ENCODE measurements around the gene NUBP1. TPM values are rescaled to one million over a fixed set of nuclear protein-coding genes. Genes with fewer than 3 reads are reported as not detected.
"Not testable (repeated sequence)": the region's sequence is repeated elsewhere in the genome, so short reads cannot be mapped to it uniquely, and the experiment has no call there.

NUBP1 gene
- total RNA-seq, 2 donors from 2014 or later: 31.8 to 41.3 TPM

DNA sequence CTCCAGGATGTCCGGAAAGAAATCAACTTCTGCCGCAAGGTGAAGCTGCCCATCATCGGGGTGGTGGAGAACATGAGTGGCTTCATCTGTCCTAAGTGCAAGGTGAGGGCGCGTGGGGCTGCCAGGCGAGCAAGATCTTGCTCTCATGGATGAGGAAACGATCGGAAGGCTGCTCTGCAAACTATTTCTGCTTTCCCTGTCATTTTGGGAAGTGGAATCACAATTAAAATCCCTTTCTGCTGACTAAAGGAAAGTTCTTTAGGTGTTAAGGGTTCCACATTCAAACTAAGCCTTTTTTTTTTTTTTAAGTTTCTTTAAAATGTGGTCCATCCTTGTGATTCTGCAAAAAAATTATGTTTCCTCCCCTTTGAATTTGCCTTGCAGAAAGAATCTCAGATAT is 17.7 kb downstream of the NUBP1 start:
- peaks cover 17 to 29% of the 10 kb centered on the region in 2 donors for H3K4me1 Mint-ChIP-seq (ENCODE audit: low read depth in 2 of 2)
- H3K27me3 Mint-ChIP-seq: no peaks in the 10 kb centered on the region
- peaks cover 22% of the 10 kb centered on the region for H3K36me3 Mint-ChIP-seq
- ATAC-seq: no peak
- DNase-seq (ENCODE audit: low spot score): no peak
- no peak overlapping the region for H3K4me3 Mint-ChIP-seq
- H3K27ac Mint-ChIP-seq: no peak overlapping the region
- H3K9me3 Mint-ChIP-seq: no peaks in the 10 kb centered on the region

DNA sequence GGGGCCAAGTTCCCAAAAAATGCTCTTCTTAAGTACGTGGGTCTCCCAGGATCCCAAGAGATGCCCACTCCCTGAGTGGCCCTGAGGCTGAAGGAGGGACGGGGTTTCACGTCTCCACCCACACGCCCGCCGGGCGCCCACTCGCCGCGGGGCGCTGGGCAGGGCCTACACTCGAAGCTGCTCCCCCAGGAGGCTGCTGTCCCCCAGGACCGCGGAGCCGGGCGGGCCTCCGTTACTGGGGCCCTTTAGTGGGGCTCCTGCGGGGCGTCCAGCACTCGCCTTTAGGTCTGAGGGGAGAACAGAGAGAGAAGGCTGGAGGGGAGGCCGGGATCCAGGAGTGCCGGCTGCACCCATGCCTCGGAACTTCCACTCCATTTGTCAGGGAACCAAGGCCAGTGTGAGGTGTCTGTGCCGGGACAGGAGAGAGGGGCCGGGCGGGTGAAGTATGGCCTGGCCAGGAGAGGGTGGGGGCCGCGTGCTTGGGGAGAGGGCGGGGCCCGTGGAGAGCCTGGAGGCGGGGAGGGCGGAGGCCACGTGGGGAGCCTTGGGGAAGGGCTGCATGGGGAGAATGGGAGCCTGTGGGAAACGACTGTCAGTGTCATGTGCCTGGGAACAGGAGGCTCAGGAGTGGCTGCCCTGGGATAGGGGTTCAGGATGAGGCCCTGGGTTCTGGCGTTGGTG is 18.8 kb downstream of the NUBP1 start:
- DNase-seq (ENCODE audit: low spot score) (no peak), ATAC-seq (no peak)
- Mint-ChIP-seq H3K9me3 (no peaks in the 10 kb centered on the region), H3K27me3 (no peaks in the 10 kb centered on the region), H3K36me3 (peaks cover 18% of the 10 kb centered on the region), H3K27ac (no peak overlapping the region), H3K4me3 (no peak overlapping the region), H3K4me1 (ENCODE audit: low read depth in 2 of 2) (peaks cover 25 to 39% of the 10 kb centered on the region in 2 donors)

DNA sequence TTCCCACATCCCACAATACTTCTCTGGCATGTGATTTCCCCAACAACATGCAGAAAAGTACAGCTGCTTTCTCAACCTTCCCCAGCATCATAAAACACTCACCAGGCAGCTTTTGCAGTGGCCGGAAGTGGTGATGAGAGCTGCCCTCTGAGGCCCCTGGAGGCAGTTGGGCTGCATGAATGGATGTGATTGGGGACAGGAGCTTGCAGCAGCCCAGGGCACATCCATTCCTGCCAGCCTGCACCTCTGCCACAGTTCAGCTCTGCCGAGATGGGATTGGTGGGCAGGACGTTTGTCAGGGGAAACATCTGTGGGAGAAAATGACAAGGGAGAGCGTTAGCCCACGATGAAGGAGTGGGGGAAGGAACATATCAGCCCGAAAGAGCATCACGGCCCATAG is 19.8 kb downstream of the NUBP1 start:
- DNase-seq (ENCODE audit: low spot score) (no peak), ATAC-seq (no peak)
- Mint-ChIP-seq H3K36me3 (peaks cover 15% of the 10 kb centered on the region), H3K4me3 (no peak overlapping the region), H3K4me1 (ENCODE audit: low read depth in 2 of 2) (peaks cover 31 to 44% of the 10 kb centered on the region in 2 donors), H3K27me3 (no peaks in the 10 kb centered on the region), H3K27ac (no peak overlapping the region), H3K9me3 (no peaks in the 10 kb centered on the region)

DNA sequence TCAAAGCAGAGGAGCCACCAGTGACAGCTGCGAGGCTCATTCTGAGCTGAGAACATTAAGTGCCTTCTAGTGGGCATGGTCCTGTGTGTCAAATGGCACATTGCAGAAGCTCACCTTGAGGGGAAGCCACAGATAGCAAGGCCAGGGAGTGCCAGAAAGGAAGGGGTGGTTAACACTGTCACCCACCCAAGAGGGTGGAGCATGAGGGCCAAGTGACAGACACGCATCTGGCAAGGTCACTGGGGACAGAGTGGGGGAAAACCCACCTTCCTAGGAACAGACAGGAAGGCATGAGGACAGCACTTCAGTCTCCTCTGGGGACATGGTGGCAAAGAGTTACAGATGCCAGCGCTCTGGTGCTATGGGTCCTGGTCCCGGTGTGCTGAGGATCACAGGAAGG is 22.1 kb downstream of the NUBP1 start:
- Mint-ChIP-seq H3K4me3 (peak overlapping the region; percentile 63), H3K4me1 (ENCODE audit: low read depth in 2 of 2) (peaks cover 31 to 49% of the 10 kb centered on the region in 2 donors), H3K9me3 (no peaks in the 10 kb centered on the region), H3K36me3 (peaks cover 6% of the 10 kb centered on the region), H3K27ac (peak overlapping the region; percentile 81 to 88), H3K27me3 (no peaks in the 10 kb centered on the region)
- peak; percentile 82 for DNase-seq (ENCODE audit: low spot score)
- peak; percentile 92 to 93 for ATAC-seq

DNA sequence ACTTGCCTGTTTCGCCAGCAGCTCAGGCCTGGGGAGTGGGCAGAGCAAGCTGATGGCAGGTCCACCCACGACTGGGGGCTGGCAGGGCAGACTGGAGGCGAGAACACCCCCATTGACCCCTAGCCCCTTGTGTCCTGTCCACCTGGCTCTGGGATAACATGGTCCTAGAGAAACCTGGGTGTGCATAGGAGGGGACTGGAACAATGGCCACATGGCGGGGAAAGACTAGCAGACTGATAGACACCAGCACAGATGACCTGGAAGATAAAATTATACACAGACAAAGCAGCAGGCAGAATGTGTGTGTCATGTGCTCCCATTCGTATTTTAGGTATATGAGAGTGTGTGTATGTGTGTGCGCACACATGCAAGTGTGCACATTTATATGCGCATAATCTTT is 23.5 kb downstream of the NUBP1 start:
- Mint-ChIP-seq H3K4me3 (no peak overlapping the region), H3K4me1 (ENCODE audit: low read depth in 2 of 2) (peaks cover 39 to 56% of the 10 kb centered on the region in 2 donors), H3K36me3 (no peaks in the 10 kb centered on the region), H3K9me3 (no peaks in the 10 kb centered on the region), H3K27me3 (no peaks in the 10 kb centered on the region), H3K27ac (peak overlapping the region in 1 of 2 donors; percentile 81)
- DNase-seq (ENCODE audit: low spot score): no peak
- ATAC-seq: no peak

DNA sequence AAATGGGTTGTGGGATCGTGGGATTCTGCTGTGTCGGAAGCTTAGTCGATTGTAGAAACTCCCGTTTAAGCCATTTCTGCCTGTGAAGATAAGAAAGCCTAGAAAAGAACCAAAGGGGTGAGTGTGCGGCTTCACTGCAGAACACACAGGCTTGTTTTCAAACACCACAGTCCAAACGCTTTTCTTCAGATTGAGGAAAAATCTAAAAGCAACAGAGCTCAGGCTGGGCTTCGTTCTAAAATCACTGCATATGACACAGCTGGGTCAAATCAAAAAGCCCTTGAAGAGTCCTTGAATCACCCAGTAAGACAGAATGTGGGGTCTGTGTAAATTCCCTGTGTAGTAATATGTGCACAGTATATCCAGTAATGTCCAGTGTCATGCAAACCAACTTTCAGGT is 25.7 kb downstream of the NUBP1 start:
- Mint-ChIP-seq H3K4me1 (ENCODE audit: low read depth in 2 of 2) (peaks cover 39 to 42% of the 10 kb centered on the region in 2 donors), H3K27ac (no peak overlapping the region)

DNA sequence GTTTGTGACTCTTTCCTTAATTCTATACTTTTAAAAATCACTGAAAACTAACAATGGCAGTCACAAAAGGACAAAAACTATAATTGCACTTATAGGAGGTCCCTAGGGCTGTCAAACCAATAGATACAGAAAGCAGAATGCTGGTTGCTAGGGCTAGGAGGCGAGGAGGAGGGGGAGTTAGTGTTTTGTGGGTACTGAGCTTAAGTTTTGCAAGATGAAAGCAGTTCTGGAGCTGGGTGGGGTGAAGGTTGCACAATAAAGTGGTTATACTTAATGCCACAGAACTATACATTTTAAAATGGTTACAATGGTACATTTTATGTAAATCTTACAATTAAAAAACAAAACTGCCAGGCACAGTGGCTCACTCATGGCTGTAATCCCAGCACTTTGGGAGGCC is 27.3 kb downstream of the NUBP1 start:
- DNase-seq (ENCODE audit: low spot score): no peak
- Mint-ChIP-seq H3K36me3 (no peaks in the 10 kb centered on the region), H3K9me3 (no peaks in the 10 kb centered on the region), H3K27ac (no peak overlapping the region), H3K27me3 (no peaks in the 10 kb centered on the region), H3K4me3 (no peak overlapping the region), H3K4me1 (ENCODE audit: low read depth in 2 of 2) (peaks cover 26 to 33% of the 10 kb centered on the region in 2 donors)
- peak; percentile 61 to 72 for ATAC-seq

More for the DNA sequence above, 25.7 kb downstream of the NUBP1 start:
- DNase-seq (ENCODE audit: low spot score): no peak
- H3K27me3 Mint-ChIP-seq: no peaks in the 10 kb centered on the region
- no peak overlapping the region for H3K4me3 Mint-ChIP-seq
- H3K9me3 Mint-ChIP-seq: no peaks in the 10 kb centered on the region
- ATAC-seq: no peak
- no peaks in the 10 kb centered on the region for H3K36me3 Mint-ChIP-seq

DNA sequence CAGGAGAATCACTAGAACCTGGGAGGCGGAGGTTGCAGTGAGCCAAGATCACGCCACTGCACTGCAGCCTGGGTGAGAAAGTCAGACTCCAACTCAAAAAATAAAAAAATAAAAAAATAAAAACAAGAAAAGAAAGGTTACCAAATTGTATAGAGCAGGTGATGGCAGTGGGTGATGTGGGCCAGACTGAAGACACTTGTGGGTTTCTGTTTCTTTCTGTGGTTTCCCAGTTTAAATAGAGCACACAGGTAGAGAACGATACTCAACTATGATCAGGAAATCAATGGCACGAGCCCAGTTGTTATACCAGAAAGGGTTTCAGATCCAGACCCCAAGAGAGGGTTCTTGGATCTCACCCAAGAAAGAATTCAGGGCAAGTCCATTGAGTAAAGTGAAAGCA is 32.6 kb downstream of the NUBP1 start:
- no peak for ATAC-seq
- peaks cover 0 to 3% of the 10 kb centered on the region in 2 donors for H3K27me3 Mint-ChIP-seq
- H3K4me1 Mint-ChIP-seq (ENCODE audit: low read depth in 2 of 2): peaks cover 8 to 12% of the 10 kb centered on the region in 2 donors
- DNase-seq (ENCODE audit: low spot score): no peak
- no peaks in the 10 kb centered on the region for H3K36me3 Mint-ChIP-seq
- no peaks in the 10 kb centered on the region for H3K9me3 Mint-ChIP-seq
- no peak overlapping the region for H3K27ac Mint-ChIP-seq
- H3K4me3 Mint-ChIP-seq: no peak overlapping the region

DNA sequence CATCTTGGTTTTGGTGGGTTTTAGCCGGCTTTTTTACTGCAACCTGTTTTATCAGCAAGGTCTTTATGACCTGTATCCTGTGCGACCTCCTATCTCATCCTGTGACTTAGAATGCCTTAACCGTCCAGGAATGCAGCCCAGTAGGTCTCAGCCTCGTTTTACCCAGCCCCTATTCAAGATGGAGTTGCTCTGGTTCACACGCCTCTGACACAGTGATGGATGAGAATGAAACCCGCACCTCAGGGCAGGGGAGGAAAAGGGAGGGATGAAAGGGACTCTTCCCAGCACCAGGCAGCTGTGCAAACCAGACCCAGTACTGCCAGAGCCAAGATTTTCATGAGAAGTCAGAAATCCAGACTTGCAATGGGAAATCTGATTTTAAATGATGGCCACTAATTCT is 33.3 kb downstream of the NUBP1 start:
- H3K36me3 Mint-ChIP-seq; H3K4me1 Mint-ChIP-seq (ENCODE audit: low read depth in 2 of 2); ATAC-seq; H3K27me3 Mint-ChIP-seq; H3K4me3 Mint-ChIP-seq; H3K27ac Mint-ChIP-seq; H3K9me3 Mint-ChIP-seq; DNase-seq (ENCODE audit: low spot score): not testable (repeated sequence)

DNA sequence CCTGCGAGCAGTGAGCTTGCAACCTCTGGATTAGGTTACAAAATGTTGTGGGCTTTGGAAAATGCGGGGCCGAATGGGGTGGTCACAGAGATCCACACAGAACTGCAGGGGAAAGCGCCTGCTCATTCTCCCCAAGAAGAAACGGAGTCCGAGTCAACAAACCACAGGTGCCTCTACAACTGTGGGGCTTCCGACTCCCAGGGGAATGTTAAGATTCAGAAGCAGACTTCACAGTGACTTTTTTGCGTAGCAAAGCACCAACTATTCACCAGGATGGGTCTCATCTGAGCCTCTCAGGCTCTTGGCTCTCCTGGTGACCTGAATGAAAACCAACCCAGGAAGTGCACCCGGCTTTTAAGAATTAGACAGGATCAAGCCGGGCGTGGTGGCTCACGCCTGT is 33.7 kb downstream of the NUBP1 start:
- Mint-ChIP-seq H3K9me3 (no peaks in the 10 kb centered on the region), H3K36me3 (no peaks in the 10 kb centered on the region), H3K4me1 (ENCODE audit: low read depth in 2 of 2) (peaks cover 6 to 9% of the 10 kb centered on the region in 2 donors), H3K4me3 (no peak overlapping the region), H3K27ac (no peak overlapping the region), H3K27me3 (peaks cover 0 to 6% of the 10 kb centered on the region in 2 donors)
- ATAC-seq: no peak
- no peak for DNase-seq (ENCODE audit: low spot score)

DNA sequence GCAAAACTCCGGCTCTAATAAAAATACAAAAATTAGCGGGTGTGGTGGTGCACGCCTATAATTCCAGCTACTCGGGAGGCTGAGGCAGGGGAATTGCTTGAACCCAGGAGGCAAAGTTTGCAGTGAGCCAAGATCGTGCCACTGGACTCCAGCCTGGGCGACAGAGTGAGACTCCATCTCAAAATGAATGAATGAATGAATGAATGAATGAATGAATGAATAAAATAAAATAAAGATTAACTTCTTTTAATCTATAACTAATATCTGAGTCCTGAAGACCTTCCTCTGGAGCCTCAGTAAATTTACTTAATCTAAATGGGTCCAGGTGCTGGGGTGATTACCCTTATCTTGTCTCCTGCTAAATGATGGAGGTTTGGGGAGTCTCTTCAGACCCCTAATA is 36.3 kb downstream of the NUBP1 start:
- H3K4me1 Mint-ChIP-seq (ENCODE audit: low read depth in 2 of 2); H3K27me3 Mint-ChIP-seq; H3K27ac Mint-ChIP-seq; ATAC-seq; H3K4me3 Mint-ChIP-seq; DNase-seq (ENCODE audit: low spot score); H3K36me3 Mint-ChIP-seq; H3K9me3 Mint-ChIP-seq: not testable (repeated sequence)

DNA sequence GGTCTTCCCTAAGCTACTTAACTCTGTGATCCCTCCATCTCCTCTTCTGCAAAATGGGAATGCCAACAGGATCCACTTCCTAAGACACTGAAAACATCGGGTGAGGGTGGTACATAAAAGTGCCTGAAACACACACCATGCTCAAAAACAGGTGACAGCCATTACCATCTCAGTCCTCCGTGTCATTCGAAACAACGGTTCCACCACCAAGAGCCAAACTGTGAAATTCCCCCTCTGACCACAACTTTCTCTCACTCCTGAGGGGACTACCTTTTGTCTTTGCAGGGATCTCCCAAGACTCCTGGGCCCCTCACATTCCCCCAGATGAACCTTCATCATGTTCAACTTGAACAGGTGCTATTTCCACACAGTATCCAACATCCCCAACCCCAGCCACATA is 37.0 kb downstream of the NUBP1 start:
- no peak for ATAC-seq
- H3K27me3 Mint-ChIP-seq: peaks cover 0 to 6% of the 10 kb centered on the region in 2 donors
- no peaks in the 10 kb centered on the region for H3K9me3 Mint-ChIP-seq
- no peak for DNase-seq (ENCODE audit: low spot score)
- no peak overlapping the region for H3K4me3 Mint-ChIP-seq
- no peak overlapping the region for H3K27ac Mint-ChIP-seq
- H3K4me1 Mint-ChIP-seq (ENCODE audit: low read depth in 2 of 2): peaks cover 3 to 9% of the 10 kb centered on the region in 2 donors
- no peaks in the 10 kb centered on the region for H3K36me3 Mint-ChIP-seq

DNA sequence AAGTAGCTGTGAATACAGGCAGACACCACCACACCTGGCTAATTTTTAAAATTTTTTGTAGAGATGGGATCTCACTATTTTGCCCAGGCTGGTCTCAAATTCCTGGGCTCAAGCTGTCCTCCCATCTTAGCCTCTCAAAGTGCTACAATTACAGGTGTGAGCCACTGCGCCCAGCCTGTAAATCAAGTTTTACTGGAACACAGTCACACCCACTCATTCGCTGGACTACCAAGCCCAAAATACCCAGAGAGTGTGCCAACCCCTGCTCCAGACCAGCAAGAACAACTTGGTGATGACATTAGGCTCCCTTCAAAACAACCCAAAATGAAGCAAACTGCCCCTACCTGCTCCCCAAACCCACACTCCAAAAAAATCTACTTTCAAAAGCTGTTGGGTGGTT is 39.0 kb downstream of the NUBP1 start:
- H3K4me3 Mint-ChIP-seq: no peak overlapping the region
- H3K27me3 Mint-ChIP-seq: peaks cover 0 to 7% of the 10 kb centered on the region in 2 donors
- no peak for ATAC-seq
- H3K9me3 Mint-ChIP-seq: no peaks in the 10 kb centered on the region
- no peak for DNase-seq (ENCODE audit: low spot score)
- no peaks in the 10 kb centered on the region for H3K36me3 Mint-ChIP-seq
- H3K27ac Mint-ChIP-seq: no peak overlapping the region
- H3K4me1 Mint-ChIP-seq (ENCODE audit: low read depth in 2 of 2): peaks cover 0 to 5% of the 10 kb centered on the region in 2 donors

DNA sequence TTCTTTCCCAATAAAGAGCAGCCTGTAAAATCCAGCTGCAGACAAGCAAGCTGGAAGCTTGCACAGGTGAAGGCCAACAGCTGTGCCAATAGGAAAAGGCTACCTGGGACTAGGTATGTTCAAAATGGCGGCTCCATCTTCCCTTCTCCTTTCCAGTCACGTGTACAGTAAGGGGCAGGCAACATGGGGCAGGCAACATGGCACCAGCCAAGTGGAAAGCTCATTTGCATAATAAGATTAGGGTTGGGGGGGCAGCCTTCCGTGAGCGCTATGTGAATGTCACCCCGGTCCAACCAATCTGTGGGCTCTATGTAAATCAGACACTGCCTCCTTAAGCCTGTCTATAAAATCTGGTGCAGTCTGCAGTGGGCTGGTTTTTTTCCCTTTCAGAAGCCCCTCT is 43.7 kb downstream of the NUBP1 start:
- peaks cover 0 to 4% of the 10 kb centered on the region in 2 donors for H3K27me3 Mint-ChIP-seq
- H3K4me1 Mint-ChIP-seq (ENCODE audit: low read depth in 2 of 2): no peaks in the 10 kb centered on the region

DNA sequence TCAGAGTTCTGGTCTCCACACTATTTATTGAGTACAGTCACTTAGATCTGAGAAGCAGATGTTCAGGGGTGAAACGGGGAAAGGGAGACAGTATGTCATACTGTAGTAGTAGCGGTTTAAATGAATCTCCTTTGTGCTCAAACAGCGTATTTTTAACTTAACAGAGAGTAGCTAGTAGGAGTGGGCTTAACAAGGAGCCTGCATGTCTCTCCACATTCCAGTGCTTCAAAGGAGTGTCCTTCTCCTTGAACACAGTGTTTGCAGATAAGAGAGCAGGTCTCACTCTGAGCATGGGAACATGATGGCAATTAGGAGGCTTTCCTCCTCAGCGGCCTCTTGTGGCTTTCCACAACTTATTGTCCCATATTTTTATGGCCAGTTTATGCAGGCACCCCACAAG is 45.0 kb downstream of the NUBP1 start:
- not testable (repeated sequence) for DNase-seq (ENCODE audit: low spot score)

More for the DNA sequence above, 43.7 kb downstream of the NUBP1 start:
- DNase-seq (ENCODE audit: low spot score) (no peak), ATAC-seq (no peak)
- H3K9me3 Mint-ChIP-seq: no peaks in the 10 kb centered on the region
- H3K4me3 Mint-ChIP-seq: no peak overlapping the region
- H3K27ac Mint-ChIP-seq: no peak overlapping the region
- H3K36me3 Mint-ChIP-seq: no peaks in the 10 kb centered on the region

More for the DNA sequence above, 45.0 kb downstream of the NUBP1 start:
- H3K4me3 Mint-ChIP-seq; H3K36me3 Mint-ChIP-seq; ATAC-seq; H3K27ac Mint-ChIP-seq; H3K4me1 Mint-ChIP-seq (ENCODE audit: low read depth in 2 of 2); H3K27me3 Mint-ChIP-seq; H3K9me3 Mint-ChIP-seq: not testable (repeated sequence)

Measured in natural killer cell treated with Interleukin-12 subunit alpha and Interleukin-12 subunit beta and Interleukin-15 and Interleukin-18, amount 100 ng/mL, for 72 hours (primary cell).